Chondrocyte (in vitro differentiated cells): ENCODE results near the gene OR2D2. TPM values are rescaled to one million over a fixed set of nuclear protein-coding genes. Genes with fewer than 3 reads are reported as not detected.
A peak's percentile ranks its signal among the peaks of the same experiment; 100 is the strongest.

ENCODE experiments used
- DNase-seq: peaks from one replicate; pipeline ENCODE4 v3.0.0; 2021; ENCODE audit warnings: mixed read lengths, low spot score
- H3K27ac Mint-ChIP-seq: one replicate; pipeline ENCODE4 v1.8.0; 2021; ENCODE audit warnings: mild to moderate bottlenecking, moderate library complexity, mixed read lengths; ENCODE audit not compliant: unreplicated experiment
- H3K27me3 Mint-ChIP-seq: 2 replicates; pipeline ENCODE4 v1.8.0; 2021; ENCODE audit warnings: low read depth, mixed read lengths
- H3K36me3 Mint-ChIP-seq: 2 replicates; pipeline ENCODE4 v1.8.0; 2021; ENCODE audit warnings: low read depth, mixed read lengths
- H3K4me1 Mint-ChIP-seq: 2 replicates; pipeline ENCODE4 v1.8.0; 2021; ENCODE audit warnings: low read depth, mild to moderate bottlenecking, mixed read lengths
- H3K4me3 Mint-ChIP-seq: one replicate; pipeline ENCODE4 v1.8.0; 2021; ENCODE audit warnings: mild to moderate bottlenecking, moderate library complexity, mixed read lengths; ENCODE audit not compliant: unreplicated experiment
- H3K9me3 Mint-ChIP-seq: 2 replicates; pipeline ENCODE4 v1.8.0; 2021; ENCODE audit warnings: low read depth, mixed read lengths
- CTCF ChIP-seq: fragments of 200-600 bp; sonication (generic); IDR thresholded peaks from 2 replicates; pipeline ENCODE4 v1.5.0; 2021; ENCODE audit warnings: antibody characterized with exemption, mild to moderate bottlenecking, moderate library complexity
- total RNA-seq: library from RNA; stranded (reverse); gene quantifications from 3 replicates; pipeline ENCODE4 v1.2.1, GENCODE V29; 2021

OR2D2 gene
- total RNA-seq, 1 donor from 2014 or later = not detected

DNA sequence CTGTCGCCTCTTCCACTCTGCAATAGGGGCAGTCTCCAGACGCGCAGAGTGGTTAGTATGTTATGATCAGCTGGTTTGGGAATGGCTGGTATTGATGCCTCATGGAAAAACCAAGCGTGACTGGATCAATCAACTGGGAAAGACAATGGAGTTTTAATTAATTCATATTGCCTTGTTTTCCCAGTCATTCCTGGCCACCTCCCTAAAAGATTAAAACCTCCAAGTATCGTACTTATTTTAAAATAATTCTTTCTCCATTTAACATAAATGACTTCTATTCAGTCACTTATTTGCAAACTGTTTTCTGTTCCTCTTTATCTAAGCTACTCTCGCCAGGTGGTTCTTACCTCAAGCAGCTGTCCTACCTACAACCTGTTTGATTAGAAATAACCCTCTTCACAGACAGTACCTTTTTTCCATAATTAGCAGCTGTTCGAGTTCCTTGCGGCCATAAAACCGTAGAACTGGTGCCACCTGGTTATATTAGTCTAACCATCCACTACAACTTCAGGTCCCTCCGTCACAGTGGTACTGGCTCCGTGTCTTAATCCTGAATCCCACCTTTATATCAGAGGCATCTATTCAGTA lies 34.8 kb upstream of the OR2D2 start:
- no peak for DNase-seq
- TF ChIP-seq CTCF = no peak
- Mint-ChIP-seq H3K4me1 (peaks cover 15% of the 10 kb centered on the region), H3K27ac (peak overlapping the region; percentile 89), H3K9me3 (no peaks in the 10 kb centered on the region), H3K27me3 (no peaks in the 10 kb centered on the region), H3K4me3 (peak overlapping the region; percentile 97), H3K36me3 (no peaks in the 10 kb centered on the region)

DNA sequence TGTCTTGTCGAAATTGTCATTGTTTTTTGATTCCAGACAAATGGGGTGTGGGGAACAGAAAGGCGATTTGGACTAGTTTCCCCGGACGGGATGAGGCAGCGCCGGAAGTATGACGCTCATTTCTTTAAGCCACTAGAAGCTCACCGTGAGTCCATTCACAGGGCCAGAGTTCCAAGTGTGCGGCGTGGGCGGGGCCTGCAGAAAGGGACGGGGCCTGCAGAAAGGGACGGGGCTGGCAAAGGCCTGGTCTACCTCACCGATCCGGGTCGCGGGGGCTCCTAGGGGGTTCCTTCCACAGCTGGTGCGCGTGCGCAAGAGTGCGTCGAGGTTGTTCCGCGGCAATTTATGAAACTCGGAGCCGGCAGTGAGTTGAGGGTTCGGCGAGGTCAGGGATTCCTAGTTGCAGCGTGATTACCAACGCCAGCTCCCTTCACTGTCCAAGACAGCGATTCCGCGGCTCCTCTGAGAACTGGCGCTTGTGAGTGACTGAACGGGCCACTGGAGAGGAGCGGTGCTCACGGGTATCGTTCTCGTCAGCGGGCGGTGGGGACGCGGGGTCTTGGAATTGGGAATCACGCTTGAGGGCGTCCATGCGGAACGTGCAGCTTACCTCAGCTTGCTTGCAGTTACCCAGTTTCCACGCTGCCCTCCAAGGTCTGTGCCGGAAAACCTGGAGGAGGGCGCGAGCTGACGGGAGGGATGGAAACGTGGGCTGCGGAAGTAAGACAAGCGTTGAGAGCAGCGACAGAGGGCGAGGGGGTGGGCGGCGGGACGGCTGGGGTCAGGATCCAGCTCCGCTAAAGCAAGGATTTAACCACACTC lies 34.1 kb upstream of the OR2D2 start, which contains the start of gene ZNF215:
Gene ZNF215 (plus strand): TSS at position 219 of the 822 bp plus-strand sequence. CDS start 5,847 bp downstream, outside the sequence.
- Mint-ChIP-seq H3K27me3 (no peaks in the 10 kb centered on the region), H3K4me1 (peaks cover 15% of the 10 kb centered on the region), H3K9me3 (no peaks in the 10 kb centered on the region), H3K36me3 (no peaks in the 10 kb centered on the region), H3K4me3 (peak within 1 kb of the TSS; percentile 97), H3K27ac (peak within 1 kb of the TSS; percentile 89)
- TF ChIP-seq CTCF = no peak
- peak; percentile 90 for DNase-seq

DNA sequence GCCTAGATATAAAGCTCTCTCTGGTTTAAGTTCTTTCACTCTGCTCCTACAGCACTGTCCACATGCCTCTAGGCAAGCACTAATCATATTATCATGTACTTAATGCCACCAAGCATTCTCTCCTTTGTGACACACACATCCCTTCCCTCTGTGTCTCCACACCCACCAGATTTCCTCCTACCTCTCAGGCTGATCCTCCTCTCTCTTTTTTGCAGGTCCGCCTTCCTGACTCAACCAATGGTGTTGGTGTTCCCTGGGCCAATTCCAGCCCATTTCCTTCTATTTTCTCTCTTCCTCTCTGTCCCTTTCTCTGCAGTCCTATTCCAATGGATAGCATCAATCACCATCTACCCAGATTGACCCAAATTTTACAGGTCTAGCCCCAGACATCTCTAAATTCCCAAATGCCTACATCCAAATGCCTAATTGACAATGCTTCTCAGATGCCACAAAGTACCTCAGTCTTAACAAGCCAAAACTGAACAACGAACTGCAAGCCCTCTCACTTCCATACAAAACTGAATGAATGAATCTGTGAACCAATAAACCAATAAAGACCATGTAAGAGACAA lies 33.4 kb upstream of the OR2D2 start:
- peak overlapping the region; percentile 89 for H3K27ac Mint-ChIP-seq
- no peaks in the 10 kb centered on the region for H3K36me3 Mint-ChIP-seq
- H3K4me3 Mint-ChIP-seq = peak overlapping the region; percentile 97
- no peaks in the 10 kb centered on the region for H3K27me3 Mint-ChIP-seq
- DNase-seq = no peak
- TF ChIP-seq CTCF = no peak
- no peaks in the 10 kb centered on the region for H3K9me3 Mint-ChIP-seq
- H3K4me1 Mint-ChIP-seq = peaks cover 15% of the 10 kb centered on the region

DNA sequence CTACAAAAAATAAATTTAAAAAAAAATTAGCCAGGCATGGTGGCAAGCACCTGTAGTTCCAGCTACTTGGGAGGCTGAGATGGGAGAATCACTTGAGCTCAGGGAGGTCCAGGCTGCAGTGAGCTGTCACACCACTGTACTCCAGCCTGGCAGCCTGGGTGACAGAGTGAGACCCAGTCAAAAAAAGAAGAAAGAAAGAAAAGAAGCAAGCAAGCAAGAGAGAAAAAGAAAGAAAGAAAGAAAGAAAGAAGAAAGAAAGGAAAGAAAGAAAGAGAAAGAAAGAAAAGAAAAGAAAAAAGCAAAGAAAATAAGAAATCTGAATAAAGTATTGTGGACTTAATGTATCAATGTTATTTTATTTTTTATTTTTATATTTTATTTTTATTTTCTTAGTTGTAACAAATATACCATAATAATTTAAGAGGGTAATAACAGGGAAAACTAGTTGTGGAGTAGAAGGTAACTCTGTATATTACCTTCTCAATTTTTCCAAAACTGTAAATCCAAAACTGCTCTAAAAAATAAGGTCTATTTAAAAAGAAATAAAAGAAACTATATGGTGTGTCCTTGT lies 32.8 kb upstream of the OR2D2 start:
- Mint-ChIP-seq H3K4me3 (peak overlapping the region; percentile 40), H3K27ac (no peak overlapping the region), H3K36me3 (no peaks in the 10 kb centered on the region), H3K4me1 (peaks cover 15% of the 10 kb centered on the region), H3K9me3 (no peaks in the 10 kb centered on the region), H3K27me3 (no peaks in the 10 kb centered on the region)
- no peak for TF ChIP-seq CTCF
- no peak for DNase-seq

DNA sequence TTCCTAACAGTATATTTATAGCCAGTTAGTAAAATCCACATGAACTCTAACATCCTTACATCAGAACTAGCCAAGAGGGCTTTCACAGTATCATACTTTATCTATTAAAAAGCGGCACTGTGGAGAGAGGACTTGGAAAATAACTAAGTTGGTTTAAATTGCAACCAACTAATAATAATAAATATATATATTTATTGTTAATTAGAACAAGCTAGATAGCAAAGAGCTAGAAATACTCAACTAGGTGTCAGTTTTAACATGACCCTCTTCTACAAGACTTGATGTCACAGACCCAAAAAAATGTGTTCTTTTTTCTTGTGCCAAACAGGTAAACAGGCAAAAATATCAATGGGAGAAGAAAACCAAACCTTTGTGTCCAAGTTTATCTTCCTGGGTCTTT lies 28.4 kb upstream of the OR2D2 start, which contains the start of gene OR2D3:
Gene OR2D3 (plus strand): TSS at position 301 of the 400 bp plus-strand sequence. CDS start 0 bp downstream, at position 301.
- H3K9me3 Mint-ChIP-seq = peaks cover 6% of the 10 kb centered on the region
- no peaks in the 10 kb centered on the region for H3K36me3 Mint-ChIP-seq
- no peak for TF ChIP-seq CTCF
- H3K4me1 Mint-ChIP-seq = peaks cover 3% of the 10 kb centered on the region
- H3K27ac Mint-ChIP-seq = no peak within 1 kb of the TSS
- H3K4me3 Mint-ChIP-seq = no peak within 1 kb of the TSS
- no peaks in the 10 kb centered on the region for H3K27me3 Mint-ChIP-seq
- DNase-seq = no peak
